Ascending aorta (tissue), 2 donors: ENCODE results near the gene ENDOD1. TPM values are rescaled to one million over a fixed set of nuclear protein-coding genes. Genes with fewer than 3 reads are reported as not detected.

ENCODE experiments used
- DNase-seq, 2 donors: peaks; one replicate each; pipeline ENCODE4 v3.0.0-alpha.2; 2019; ENCODE audit warnings: low spot score in 2 of 2
- H3K27ac ChIP-seq, 2 donors: fragments of 200-600 bp; sonication (generic); one replicate each; pipeline ENCODE4 v1.5.1; 2016 to 2017; ENCODE audit warnings: mild to moderate bottlenecking in 1 of 2
- H3K27me3 ChIP-seq: fragments of 200-600 bp; sonication (generic); one replicate; pipeline ENCODE4 v1.5.1; 2017
- H3K36me3 ChIP-seq, 2 donors: fragments of 200-600 bp; sonication (generic); one replicate each; pipeline ENCODE4 v1.5.1; 2016
- H3K4me1 ChIP-seq, 2 donors: fragments of 200-600 bp; sonication (generic); one replicate each; pipeline ENCODE4 v1.5.1; 2016 to 2017; ENCODE audit warnings: mild to moderate bottlenecking in 1 of 2
- H3K4me3 ChIP-seq, 2 donors: fragments of 200-600 bp; sonication (generic); one replicate each; pipeline ENCODE4 v1.5.1; 2016 to 2017; ENCODE audit warnings: mild to moderate bottlenecking in 1 of 2
- H3K9me3 ChIP-seq, 2 donors: fragments of 200-600 bp; sonication (generic); one replicate each; pipeline ENCODE4 v1.5.1; 2016
- intact Hi-C: fragments of 100-400 bp; cut with DNase I; formaldehyde crosslinking; loops from one replicate; pipeline ENCODE4 v1.15.1; 2023
- total RNA-seq: library from RNA; depleted of rRNA; stranded (reverse); fragments of >200 nt; gene quantifications from one replicate; pipeline ENCODE4 v1.1.0, GENCODE V29; 2016
- TF ChIP-seq, protein P1 (sequence below), 3 experiments: fragments of 200-600 bp in 2 of 3; fragments of 450-650 bp in 1 of 3; sonication (generic) in 2 of 3; IDR thresholded peaks; one replicate each; pipeline ENCODE4 v1.5.1; 2016 to 2019; ENCODE audit warnings: antibody characterized with exemption in 3 of 3, mild to moderate bottlenecking in 1 of 3, moderate library complexity in 1 of 3

ENDOD1 gene
- total RNA-seq, 1 donor from 2014 or later, result 60.2 TPM

GRCh38 chr11:95111923-95112540 lies 22.4 kb downstream of the ENDOD1 start:
- no peaks in the 10 kb centered on the region for H3K9me3 ChIP-seq
- TF ChIP-seq, protein P1, sequence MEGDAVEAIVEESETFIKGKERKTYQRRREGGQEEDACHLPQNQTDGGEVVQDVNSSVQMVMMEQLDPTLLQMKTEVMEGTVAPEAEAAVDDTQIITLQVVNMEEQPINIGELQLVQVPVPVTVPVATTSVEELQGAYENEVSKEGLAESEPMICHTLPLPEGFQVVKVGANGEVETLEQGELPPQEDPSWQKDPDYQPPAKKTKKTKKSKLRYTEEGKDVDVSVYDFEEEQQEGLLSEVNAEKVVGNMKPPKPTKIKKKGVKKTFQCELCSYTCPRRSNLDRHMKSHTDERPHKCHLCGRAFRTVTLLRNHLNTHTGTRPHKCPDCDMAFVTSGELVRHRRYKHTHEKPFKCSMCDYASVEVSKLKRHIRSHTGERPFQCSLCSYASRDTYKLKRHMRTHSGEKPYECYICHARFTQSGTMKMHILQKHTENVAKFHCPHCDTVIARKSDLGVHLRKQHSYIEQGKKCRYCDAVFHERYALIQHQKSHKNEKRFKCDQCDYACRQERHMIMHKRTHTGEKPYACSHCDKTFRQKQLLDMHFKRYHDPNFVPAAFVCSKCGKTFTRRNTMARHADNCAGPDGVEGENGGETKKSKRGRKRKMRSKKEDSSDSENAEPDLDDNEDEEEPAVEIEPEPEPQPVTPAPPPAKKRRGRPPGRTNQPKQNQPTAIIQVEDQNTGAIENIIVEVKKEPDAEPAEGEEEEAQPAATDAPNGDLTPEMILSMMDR (IDR thresholded peaks at IDR 0.05), result no peak
- no peaks in the 10 kb centered on the region for H3K27me3 ChIP-seq
- H3K4me3 ChIP-seq, result no peak overlapping the region
- H3K27ac ChIP-seq, result no peak overlapping the region
- intact Hi-C loops, result no loop called here
- no peak for DNase-seq
- H3K36me3 ChIP-seq, result peaks cover 0 to 8% of the 10 kb centered on the region in 2 donors
- peaks cover 17 to 26% of the 10 kb centered on the region in 2 donors for H3K4me1 ChIP-seq

GRCh38 chr11:95115597-95115996 lies 26.0 kb downstream of the ENDOD1 start:
- H3K27ac ChIP-seq, result no peak overlapping the region
- TF ChIP-seq, protein P1 (IDR thresholded peaks at IDR 0.05), result no peak

GRCh38 chr11:95119361-95120060 lies 29.9 kb downstream of the ENDOD1 start:
- intact Hi-C loops, result no loop called here
- Histone ChIP-seq H3K4me1 (peaks cover 0 to 7% of the 10 kb centered on the region in 2 donors), H3K9me3 (peaks cover 0 to 8% of the 10 kb centered on the region in 2 donors), H3K4me3 (no peak overlapping the region), H3K36me3 (no peaks in the 10 kb centered on the region), H3K27ac (no peak overlapping the region), H3K27me3 (no peaks in the 10 kb centered on the region)
- DNase-seq, result no peak
- TF ChIP-seq, protein P1 (IDR thresholded peaks at IDR 0.05), result no peak

More at GRCh38 chr11:95115597-95115996, 26.0 kb downstream of the ENDOD1 start:
- DNase-seq, result no peak
- H3K36me3 ChIP-seq, result no peaks in the 10 kb centered on the region
- H3K4me3 ChIP-seq, result no peak overlapping the region
- peaks cover 0 to 8% of the 10 kb centered on the region in 2 donors for H3K9me3 ChIP-seq
- intact Hi-C loops, result no loop called here
- H3K27me3 ChIP-seq, result no peaks in the 10 kb centered on the region
- H3K4me1 ChIP-seq, result no peaks in the 10 kb centered on the region

DNA sequence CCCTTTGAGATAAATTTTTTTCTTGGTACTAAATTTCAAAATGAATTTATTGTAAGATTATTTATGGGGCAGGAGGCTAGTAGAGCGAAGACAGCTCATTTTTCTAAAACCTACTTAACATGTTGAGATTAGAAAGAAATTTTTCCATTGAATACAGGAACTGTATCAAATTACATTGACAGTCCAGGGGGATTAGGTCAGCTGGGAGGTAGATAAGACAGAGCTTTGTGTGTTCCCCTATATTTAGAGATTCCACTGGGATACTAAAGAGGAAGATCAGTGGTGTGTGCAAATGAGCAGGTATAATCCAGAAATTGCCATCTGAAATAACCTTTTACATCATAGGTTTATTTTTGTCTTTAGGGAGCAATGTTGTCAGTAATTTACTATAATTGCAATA lies 32.1 kb downstream of the ENDOD1 start:
- Histone ChIP-seq H3K27me3 (no peaks in the 10 kb centered on the region), H3K27ac (no peak overlapping the region), H3K4me3 (no peak overlapping the region), H3K36me3 (no peaks in the 10 kb centered on the region), H3K9me3 (peaks cover 0 to 8% of the 10 kb centered on the region in 2 donors), H3K4me1 (peaks cover 0 to 7% of the 10 kb centered on the region in 2 donors)
- TF ChIP-seq, protein P1 (IDR thresholded peaks at IDR 0.05), result no peak
- intact Hi-C loops, result no loop called here
- no peak for DNase-seq

GRCh38 chr11:95123556-95123955 lies 33.9 kb downstream of the ENDOD1 start:
- DNase-seq, result no peak
- intact Hi-C loops, result no loop called here
- Histone ChIP-seq H3K27ac (no peak overlapping the region), H3K27me3 (no peaks in the 10 kb centered on the region), H3K4me3 (no peak overlapping the region), H3K9me3 (peaks cover 0 to 1% of the 10 kb centered on the region in 2 donors), H3K36me3 (peaks cover 0 to 5% of the 10 kb centered on the region in 2 donors), H3K4me1 (peaks cover 0 to 7% of the 10 kb centered on the region in 2 donors)
- TF ChIP-seq, protein P1 (IDR thresholded peaks at IDR 0.05), result no peak
